ENCODE measurements around the gene MLNR.

Gene MLNR

GRCh38 chr13:49213539-49213938 lies 6.6 kb upstream of the MLNR start:
- Histone ChIP-seq H3K4me1 (ENCODE audit: control insufficient read depth in 1 of 2, insufficient read depth in 2 of 2, low read length in 2 of 2) (peaks cover 0 to 3% of the 10 kb centered on the region in 2 donors), H3K4me3 (ENCODE audit: low read depth in 1 of 2, low read length in 2 of 2) (no peak overlapping the region), H3K9me3 (ENCODE audit: control insufficient read depth in 1 of 2, low read length in 2 of 2) (no peaks in the 10 kb centered on the region), H3K9ac (ENCODE audit: low read depth in 1 of 2, low read length in 2 of 2) (no peak overlapping the region), H3K27me3 (ENCODE audit: control insufficient read depth in 1 of 2, insufficient read depth in 2 of 2, low read length in 2 of 2) (peaks cover 9% of the 10 kb centered on the region in 2 donors), H3K36me3 (ENCODE audit: control insufficient read depth in 1 of 2, insufficient read depth in 2 of 2, low read length in 2 of 2) (peaks cover 0 to 6% of the 10 kb centered on the region in 2 donors), H3K27ac (ENCODE audit: low read depth, low read length) (no peak overlapping the region)

- Histone ChIP-seq H3K36me3 (ENCODE audit: control insufficient read depth in 1 of 2, insufficient read depth in 2 of 2, low read length in 2 of 2) (peaks cover 0 to 2% of the 10 kb centered on the region in 2 donors), H3K9ac (ENCODE audit: low read depth in 1 of 2, low read length in 2 of 2) (no peak overlapping the region), H3K4me1 (ENCODE audit: control insufficient read depth in 1 of 2, insufficient read depth in 2 of 2, low read length in 2 of 2) (peaks cover 0 to 3% of the 10 kb centered on the region in 2 donors), H3K27ac (ENCODE audit: low read depth, low read length) (no peak overlapping the region), H3K9me3 (ENCODE audit: control insufficient read depth in 1 of 2, low read length in 2 of 2) (no peaks in the 10 kb centered on the region), H3K27me3 (ENCODE audit: control insufficient read depth in 1 of 2, insufficient read depth in 2 of 2, low read length in 2 of 2) (peaks cover 13 to 16% of the 10 kb centered on the region in 2 donors), H3K4me3 (ENCODE audit: low read depth in 1 of 2, low read length in 2 of 2) (no peak overlapping the region)
These were observed 5.9 kb upstream of the MLNR start for GRCh38 chr13:49213997-49214916.

- Histone ChIP-seq H3K4me1 (ENCODE audit: control insufficient read depth in 1 of 2, insufficient read depth in 2 of 2, low read length in 2 of 2) (peaks cover 0 to 3% of the 10 kb centered on the region in 2 donors), H3K4me3 (ENCODE audit: low read depth in 1 of 2, low read length in 2 of 2) (no peak overlapping the region), H3K36me3 (ENCODE audit: control insufficient read depth in 1 of 2, insufficient read depth in 2 of 2, low read length in 2 of 2) (peaks cover 0 to 2% of the 10 kb centered on the region in 2 donors), H3K9ac (ENCODE audit: low read depth in 1 of 2, low read length in 2 of 2) (no peak overlapping the region), H3K27ac (ENCODE audit: low read depth, low read length) (no peak overlapping the region), H3K27me3 (ENCODE audit: control insufficient read depth in 1 of 2, insufficient read depth in 2 of 2, low read length in 2 of 2) (peaks cover 16 to 17% of the 10 kb centered on the region in 2 donors), H3K9me3 (ENCODE audit: control insufficient read depth in 1 of 2, low read length in 2 of 2) (no peaks in the 10 kb centered on the region)
These were observed 5.2 kb upstream of the MLNR start for GRCh38 chr13:49214917-49215376.

- peaks cover 29% of the 10 kb centered on the region in 2 donors for H3K27me3 ChIP-seq (ENCODE audit: control insufficient read depth in 1 of 2, insufficient read depth in 2 of 2, low read length in 2 of 2)
These were observed 3.8 kb upstream of the MLNR start for GRCh38 chr13:49216334-49216733.

GRCh38 chr13:49217962-49218492 lies 2.1 kb upstream of the MLNR start:
- H3K27me3 ChIP-seq (ENCODE audit: control insufficient read depth in 1 of 2, insufficient read depth in 2 of 2, low read length in 2 of 2) = peaks cover 45 to 46% of the 10 kb centered on the region in 2 donors
- H3K4me3 ChIP-seq (ENCODE audit: low read depth in 1 of 2, low read length in 2 of 2) = peak overlapping the region in 1 of 2 donors; percentile 43
- H3K9ac ChIP-seq (ENCODE audit: low read depth in 1 of 2, low read length in 2 of 2) = no peak overlapping the region
- H3K4me1 ChIP-seq (ENCODE audit: control insufficient read depth in 1 of 2, insufficient read depth in 2 of 2, low read length in 2 of 2) = peaks cover 0 to 7% of the 10 kb centered on the region in 2 donors
- H3K9me3 ChIP-seq (ENCODE audit: control insufficient read depth in 1 of 2, low read length in 2 of 2) = no peaks in the 10 kb centered on the region
- H3K36me3 ChIP-seq (ENCODE audit: control insufficient read depth in 1 of 2, insufficient read depth in 2 of 2, low read length in 2 of 2) = no peaks in the 10 kb centered on the region
- no peak overlapping the region for H3K27ac ChIP-seq (ENCODE audit: low read depth, low read length)

More at GRCh38 chr13:49216334-49216733, 3.8 kb upstream of the MLNR start:
- Histone ChIP-seq H3K4me1 (ENCODE audit: control insufficient read depth in 1 of 2, insufficient read depth in 2 of 2, low read length in 2 of 2) (peaks cover 0 to 7% of the 10 kb centered on the region in 2 donors), H3K27ac (ENCODE audit: low read depth, low read length) (no peak overlapping the region), H3K4me3 (ENCODE audit: low read depth in 1 of 2, low read length in 2 of 2) (no peak overlapping the region), H3K9me3 (ENCODE audit: control insufficient read depth in 1 of 2, low read length in 2 of 2) (no peaks in the 10 kb centered on the region), H3K36me3 (ENCODE audit: control insufficient read depth in 1 of 2, insufficient read depth in 2 of 2, low read length in 2 of 2) (no peaks in the 10 kb centered on the region), H3K9ac (ENCODE audit: low read depth in 1 of 2, low read length in 2 of 2) (no peak overlapping the region)

- Histone ChIP-seq H3K4me3 (ENCODE audit: low read depth in 1 of 2, low read length in 2 of 2) (peak overlapping the region; percentile 24 to 43), H3K9ac (ENCODE audit: low read depth in 1 of 2, low read length in 2 of 2) (no peak overlapping the region), H3K27me3 (ENCODE audit: control insufficient read depth in 1 of 2, insufficient read depth in 2 of 2, low read length in 2 of 2) (peaks cover 47 to 49% of the 10 kb centered on the region in 2 donors), H3K27ac (ENCODE audit: low read depth, low read length) (no peak overlapping the region), H3K9me3 (ENCODE audit: control insufficient read depth in 1 of 2, low read length in 2 of 2) (no peaks in the 10 kb centered on the region), H3K36me3 (ENCODE audit: control insufficient read depth in 1 of 2, insufficient read depth in 2 of 2, low read length in 2 of 2) (no peaks in the 10 kb centered on the region), H3K4me1 (ENCODE audit: control insufficient read depth in 1 of 2, insufficient read depth in 2 of 2, low read length in 2 of 2) (peaks cover 0 to 7% of the 10 kb centered on the region in 2 donors)
These were observed 1.6 kb upstream of the MLNR start for GRCh38 chr13:49218493-49219051.

GRCh38 chr13:49219647-49220035 lies 497 bp upstream of the MLNR start:
- Histone ChIP-seq H3K4me3 (ENCODE audit: low read depth in 1 of 2, low read length in 2 of 2) (peak overlapping the region; percentile 50 to 60), H3K4me1 (ENCODE audit: control insufficient read depth in 1 of 2, insufficient read depth in 2 of 2, low read length in 2 of 2) (peaks cover 0 to 7% of the 10 kb centered on the region in 2 donors), H3K27ac (ENCODE audit: low read depth, low read length) (no peak overlapping the region), H3K9ac (ENCODE audit: low read depth in 1 of 2, low read length in 2 of 2) (no peak overlapping the region), H3K36me3 (ENCODE audit: control insufficient read depth in 1 of 2, insufficient read depth in 2 of 2, low read length in 2 of 2) (no peaks in the 10 kb centered on the region), H3K27me3 (ENCODE audit: control insufficient read depth in 1 of 2, insufficient read depth in 2 of 2, low read length in 2 of 2) (peaks cover 49 to 51% of the 10 kb centered on the region in 2 donors), H3K9me3 (ENCODE audit: control insufficient read depth in 1 of 2, low read length in 2 of 2) (no peaks in the 10 kb centered on the region)

- Histone ChIP-seq H3K9me3 (ENCODE audit: control insufficient read depth in 1 of 2, low read length in 2 of 2) (no peaks in the 10 kb centered on the region), H3K4me3 (ENCODE audit: low read depth in 1 of 2, low read length in 2 of 2) (peak overlapping the region; percentile 50 to 60), H3K4me1 (ENCODE audit: control insufficient read depth in 1 of 2, insufficient read depth in 2 of 2, low read length in 2 of 2) (peaks cover 0 to 4% of the 10 kb centered on the region in 2 donors), H3K27ac (ENCODE audit: low read depth, low read length) (no peak overlapping the region), H3K36me3 (ENCODE audit: control insufficient read depth in 1 of 2, insufficient read depth in 2 of 2, low read length in 2 of 2) (no peaks in the 10 kb centered on the region), H3K27me3 (ENCODE audit: control insufficient read depth in 1 of 2, insufficient read depth in 2 of 2, low read length in 2 of 2) (peaks cover 51 to 52% of the 10 kb centered on the region in 2 donors), H3K9ac (ENCODE audit: low read depth in 1 of 2, low read length in 2 of 2) (no peak overlapping the region)
These were observed 885 bp downstream of the MLNR start for GRCh38 chr13:49220856-49221589.

- Histone ChIP-seq H3K9ac (ENCODE audit: low read depth in 1 of 2, low read length in 2 of 2) (no peak overlapping the region), H3K27ac (ENCODE audit: low read depth, low read length) (no peak overlapping the region), H3K36me3 (ENCODE audit: control insufficient read depth in 1 of 2, insufficient read depth in 2 of 2, low read length in 2 of 2) (no peaks in the 10 kb centered on the region), H3K27me3 (ENCODE audit: control insufficient read depth in 1 of 2, insufficient read depth in 2 of 2, low read length in 2 of 2) (peaks cover 51 to 52% of the 10 kb centered on the region in 2 donors), H3K9me3 (ENCODE audit: control insufficient read depth in 1 of 2, low read length in 2 of 2) (no peaks in the 10 kb centered on the region), H3K4me1 (ENCODE audit: control insufficient read depth in 1 of 2, insufficient read depth in 2 of 2, low read length in 2 of 2) (peaks cover 0 to 4% of the 10 kb centered on the region in 2 donors), H3K4me3 (ENCODE audit: low read depth in 1 of 2, low read length in 2 of 2) (no peak overlapping the region)
These were observed 1.4 kb downstream of the MLNR start for GRCh38 chr13:49221590-49221965.
